ENCODE data around the gene HOXB7. TPM values are rescaled to one million over a fixed set of nuclear protein-coding genes. Genes with fewer than 3 reads are reported as not detected.

The HOXB7 gene
- total RNA-seq, 1 experiment from 2014 or later: not detected

DNA sequence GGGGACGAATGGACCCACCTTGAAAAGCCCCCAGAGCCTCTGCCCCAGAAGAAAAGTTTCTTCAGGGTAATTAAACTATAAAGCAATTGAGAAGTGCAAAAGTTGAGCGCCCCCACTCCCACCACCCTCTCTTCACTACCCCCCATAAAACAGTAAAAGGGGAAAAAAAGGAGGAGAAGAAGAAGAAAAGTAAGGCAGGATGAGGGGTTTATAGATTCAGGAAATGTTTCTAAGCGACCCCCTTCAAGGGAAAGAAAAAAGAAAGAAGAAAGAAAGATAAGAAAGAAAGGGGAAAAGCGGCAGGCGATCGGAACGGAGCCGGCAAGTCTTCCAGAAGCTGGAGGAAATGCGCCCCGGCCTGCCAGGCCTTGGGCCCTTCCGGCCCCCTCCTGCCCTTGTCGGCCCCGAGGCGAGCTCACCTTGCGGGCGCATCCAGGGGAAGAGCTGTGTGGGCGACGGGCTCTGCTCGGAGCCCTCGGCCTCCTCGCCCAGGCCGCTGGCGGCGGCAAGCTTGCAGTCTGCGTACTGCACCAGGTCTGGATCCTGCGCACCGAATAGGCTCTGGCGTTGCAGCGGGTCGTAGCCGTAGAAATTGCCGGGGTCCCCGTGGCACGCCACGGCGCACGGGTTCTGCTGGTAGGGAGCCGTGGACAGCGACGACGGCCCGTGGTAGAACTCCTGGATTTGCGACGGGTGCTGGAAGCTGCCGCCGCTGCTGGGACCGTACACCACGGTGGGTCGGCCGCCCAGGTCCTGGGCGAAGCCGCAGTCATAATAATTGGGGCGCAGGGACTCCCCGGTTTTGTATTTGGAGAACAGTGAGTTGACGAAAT lies 3.3 kb upstream of the HOXB7 start:
- no peak overlapping the region for H2BK120ac ChIP-seq (ENCODE audit: low read depth, low read length, poor library complexity, severe bottlenecking)
- no peaks in the 10 kb centered on the region for H3K9me3 ChIP-seq (ENCODE audit: control insufficient read depth, low read depth, low read length)
- H2AK5ac ChIP-seq (ENCODE audit: insufficient read length, low read length): no peak overlapping the region
- H4K5ac ChIP-seq (ENCODE audit: insufficient read length, low read depth, low read length): no peak overlapping the region
- no peak overlapping the region for H3K4me2 ChIP-seq (ENCODE audit: insufficient read depth, insufficient read length, low read length)
- H3K14ac ChIP-seq (ENCODE audit: insufficient read depth, low read length): no peak overlapping the region
- no peak overlapping the region for H2AFZ ChIP-seq (ENCODE audit: low read length)
- DNase-seq: peak; percentile 78
- H3K18ac ChIP-seq (ENCODE audit: insufficient read length, low read depth, low read length): no peak overlapping the region
- Mint-ChIP-seq H3K4me3 (peak overlapping the region in 1 of 2 experiments; percentile 17; a peak in 1 of 5 replicates), H3K9me3 (peaks cover 7 to 22% of the 10 kb centered on the region in 2 experiments; a peak in 4 of 5 replicates), H3K27me3 (ENCODE audit: low read depth) (peaks cover 100% of the 10 kb centered on the region), H3K27ac (no peak overlapping the region), H3K36me3 (ENCODE audit: insufficient read depth in 1 of 3, low read depth in 3 of 3) (no peaks in the 10 kb centered on the region; a peak in 1 of 7 replicates), H3K4me1 (peaks cover 12 to 33% of the 10 kb centered on the region in 2 experiments)
- TF ChIP-seq, protein P1, sequence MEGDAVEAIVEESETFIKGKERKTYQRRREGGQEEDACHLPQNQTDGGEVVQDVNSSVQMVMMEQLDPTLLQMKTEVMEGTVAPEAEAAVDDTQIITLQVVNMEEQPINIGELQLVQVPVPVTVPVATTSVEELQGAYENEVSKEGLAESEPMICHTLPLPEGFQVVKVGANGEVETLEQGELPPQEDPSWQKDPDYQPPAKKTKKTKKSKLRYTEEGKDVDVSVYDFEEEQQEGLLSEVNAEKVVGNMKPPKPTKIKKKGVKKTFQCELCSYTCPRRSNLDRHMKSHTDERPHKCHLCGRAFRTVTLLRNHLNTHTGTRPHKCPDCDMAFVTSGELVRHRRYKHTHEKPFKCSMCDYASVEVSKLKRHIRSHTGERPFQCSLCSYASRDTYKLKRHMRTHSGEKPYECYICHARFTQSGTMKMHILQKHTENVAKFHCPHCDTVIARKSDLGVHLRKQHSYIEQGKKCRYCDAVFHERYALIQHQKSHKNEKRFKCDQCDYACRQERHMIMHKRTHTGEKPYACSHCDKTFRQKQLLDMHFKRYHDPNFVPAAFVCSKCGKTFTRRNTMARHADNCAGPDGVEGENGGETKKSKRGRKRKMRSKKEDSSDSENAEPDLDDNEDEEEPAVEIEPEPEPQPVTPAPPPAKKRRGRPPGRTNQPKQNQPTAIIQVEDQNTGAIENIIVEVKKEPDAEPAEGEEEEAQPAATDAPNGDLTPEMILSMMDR (conservative IDR thresholded peaks at IDR 0.05): no peak
- H2BK12ac ChIP-seq (ENCODE audit: insufficient read length, low read depth, low read length): no peak overlapping the region
- no peak overlapping the region for H3K56ac ChIP-seq (ENCODE audit: insufficient read length, low read depth, low read length)
- H4K20me1 ChIP-seq (ENCODE audit: control insufficient read depth, insufficient read depth, insufficient read length): no peaks in the 10 kb centered on the region
- no peaks in the 10 kb centered on the region for H3K79me2 ChIP-seq (ENCODE audit: insufficient read depth, low read length)
- peaks cover 5% of the 10 kb centered on the region for H3K23me2 ChIP-seq (ENCODE audit: insufficient read length, low read depth, low read length, poor library complexity, severe bottlenecking)
- no peak overlapping the region for H3K23ac ChIP-seq (ENCODE audit: insufficient read length, low read depth, low read length)
- no peak overlapping the region for H3K4ac ChIP-seq (ENCODE audit: low read depth, low read length)
- no peak overlapping the region for H3K9ac ChIP-seq (ENCODE audit: extremely low read depth, insufficient read length, low read length)
- H3K27me3 ChIP-seq (ENCODE audit: insufficient read depth, low read length): peaks cover 97% of the 10 kb centered on the region
- no peak overlapping the region for H4K91ac ChIP-seq (ENCODE audit: insufficient read length, low read depth, low read length)
- no peak overlapping the region for H2BK5ac ChIP-seq (ENCODE audit: insufficient read length, low read length)
- WGBS (ENCODE audit: extremely low coverage, insufficient read length, low lambda C conversion rate): no CpG with 5 or more reads among the region's 55 CpGs
- H2BK15ac ChIP-seq (ENCODE audit: low read depth, low read length): peak overlapping the region; percentile 53; the same call in 1 of the 2 replicates
- H2BK20ac ChIP-seq (ENCODE audit: low read depth, low read length, poor library complexity, severe bottlenecking): no peak overlapping the region
- no peaks in the 10 kb centered on the region for H3K79me1 ChIP-seq (ENCODE audit: insufficient read depth, low read depth, low read length, poor library complexity, severe bottlenecking)
- H3K4me1 ChIP-seq (ENCODE audit: insufficient read depth, low read length): no peaks in the 10 kb centered on the region
- H3K27ac ChIP-seq (ENCODE audit: insufficient read length, low read depth, low read length): no peak overlapping the region
- no peak overlapping the region for H3T11ph ChIP-seq (ENCODE audit: low read length)
- H4K8ac ChIP-seq (replicated peaks; ENCODE audit: insufficient read length, low read depth, low read length): no peak overlapping the region

Data from H9 (cell line).